DMS53 treated with DMSO at 0.1 percent for 48 hours (cell line): ENCODE measurements around the gene TOP1.

ENCODE experiments used
- DNase-seq: peaks from one replicate; lab custom pipeline; 2025; ENCODE audit not compliant: unreplicated experiment; lab: John Stamatoyannopoulos, UW

The TOP1 gene

DNA sequence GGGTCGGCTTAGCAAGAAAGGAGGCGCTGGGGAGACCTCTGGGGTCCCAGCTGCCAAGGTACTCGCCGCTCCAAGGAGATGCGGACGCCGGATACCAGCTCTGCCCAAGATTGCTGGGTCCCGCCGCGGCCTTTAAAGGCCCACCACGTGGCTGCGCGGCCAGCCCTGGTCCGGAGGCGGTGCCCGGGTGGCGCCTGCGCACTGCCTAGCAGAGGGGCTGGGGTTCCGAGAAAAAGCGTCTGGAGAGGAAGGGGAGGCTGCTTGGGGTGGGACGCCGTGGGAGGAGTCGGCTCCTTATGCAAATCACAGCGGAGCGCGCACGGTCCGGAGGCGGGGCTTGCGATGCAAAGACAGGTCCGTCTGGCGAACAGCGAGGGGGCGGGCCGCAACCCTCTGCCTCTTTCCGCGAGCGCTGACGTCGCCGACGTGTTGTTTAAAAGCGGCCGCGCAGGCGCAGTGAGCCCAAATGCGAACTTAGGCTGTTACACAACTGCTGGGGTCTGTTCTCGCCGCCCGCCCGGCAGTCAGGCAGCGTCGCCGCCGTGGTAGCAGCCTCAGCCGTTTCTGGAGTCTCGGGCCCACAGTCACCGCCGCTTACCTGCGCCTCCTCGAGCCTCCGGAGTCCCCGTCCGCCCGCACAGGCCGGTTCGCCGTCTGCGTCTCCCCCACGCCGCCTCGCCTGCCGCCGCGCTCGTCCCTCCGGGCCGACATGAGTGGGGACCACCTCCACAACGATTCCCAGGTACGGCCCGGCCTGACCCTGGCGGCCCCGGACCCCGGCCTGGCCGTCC is at the start of gene TOP1:
Gene TOP1, plus strand, starts transcription at position 464 of the 791 bp plus-strand sequence. Its CDS starts 246 bp downstream, at position 710.
- DNase-seq: peak; percentile 96

DNA sequence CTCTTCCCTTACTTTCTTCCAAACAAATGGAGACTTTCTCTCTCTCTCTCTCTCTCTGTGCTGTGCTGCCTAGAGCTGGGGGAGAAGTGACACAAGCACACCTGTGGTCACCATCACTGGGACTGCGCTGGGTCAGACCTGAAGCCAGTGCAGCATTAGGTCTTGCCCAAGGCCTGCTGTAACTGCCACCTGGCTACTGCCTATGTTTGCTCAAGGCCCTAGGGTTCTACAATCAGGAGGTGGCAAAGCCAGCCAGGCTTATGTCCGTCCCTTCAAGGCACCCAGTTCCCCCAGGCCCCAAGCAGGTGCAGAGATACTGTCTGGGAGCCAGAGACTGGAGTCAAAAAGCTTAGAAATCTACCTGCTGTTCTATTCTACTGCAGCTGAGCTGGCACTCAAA is 49.4 kb upstream of the TOP1 start:
- DNase-seq: no peak

- no peak for DNase-seq
Observed at GRCh38 chr20:40980106-40980827, 48.4 kb upstream of the TOP1 start.

- no peak for DNase-seq
Observed at GRCh38 chr20:40980828-40981310, 47.8 kb upstream of the TOP1 start.

GRCh38 chr20:40982415-40983145 is 46.0 kb upstream of the TOP1 start:
- no peak for DNase-seq

DNA sequence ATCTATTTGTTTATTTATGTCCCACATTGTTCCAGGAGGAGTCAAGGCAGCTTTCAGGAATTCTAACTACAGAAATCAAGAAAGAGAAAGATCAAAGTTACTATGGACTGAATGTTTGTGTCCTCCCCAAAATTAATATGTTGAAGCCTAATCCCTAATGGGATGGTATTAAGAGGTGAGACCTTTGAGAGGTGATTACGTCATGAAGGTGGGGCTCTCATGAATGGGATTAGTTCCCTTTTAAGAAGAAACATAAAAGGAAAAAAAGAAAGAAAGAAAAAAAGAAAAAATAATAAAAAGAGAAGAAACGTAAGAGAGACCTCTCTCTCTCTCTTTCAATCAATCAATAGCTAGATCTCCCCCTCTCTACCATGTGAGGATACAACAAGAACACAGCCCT is 44.7 kb upstream of the TOP1 start:
- no peak for DNase-seq

GRCh38 chr20:40984496-40984895 is 44.1 kb upstream of the TOP1 start:
- DNase-seq: no peak

GRCh38 chr20:40986774-40987173 is 41.8 kb upstream of the TOP1 start:
- no peak for DNase-seq

DNA sequence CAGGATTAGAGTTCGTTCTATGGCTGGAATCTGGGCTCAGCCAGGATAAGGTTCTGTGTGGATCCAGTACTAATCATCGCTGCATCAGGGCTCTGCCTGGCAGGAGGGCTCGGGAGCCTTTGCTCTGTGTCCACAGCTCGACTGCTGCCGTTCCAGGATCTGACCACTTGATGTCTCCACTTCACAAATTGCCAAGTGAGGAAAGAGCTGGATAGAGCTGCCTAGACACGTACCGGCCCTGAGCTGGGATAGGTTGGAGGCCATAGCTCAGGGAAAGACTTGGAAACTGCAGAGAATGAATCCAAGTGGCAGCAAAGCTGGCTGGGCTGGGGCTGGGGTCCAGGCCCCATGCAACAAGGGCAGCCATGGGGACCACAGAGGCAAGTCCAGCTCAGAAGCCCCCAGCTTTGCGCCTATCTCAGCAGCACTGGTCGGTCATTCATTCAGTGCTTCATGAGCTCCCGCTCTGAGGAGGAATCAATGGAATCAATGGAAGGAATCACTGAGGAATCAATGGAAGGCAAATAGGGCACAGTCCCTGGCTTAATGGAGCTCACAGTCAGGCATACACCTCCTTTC is 38.0 kb upstream of the TOP1 start:
- DNase-seq: peak; percentile 85

DNA sequence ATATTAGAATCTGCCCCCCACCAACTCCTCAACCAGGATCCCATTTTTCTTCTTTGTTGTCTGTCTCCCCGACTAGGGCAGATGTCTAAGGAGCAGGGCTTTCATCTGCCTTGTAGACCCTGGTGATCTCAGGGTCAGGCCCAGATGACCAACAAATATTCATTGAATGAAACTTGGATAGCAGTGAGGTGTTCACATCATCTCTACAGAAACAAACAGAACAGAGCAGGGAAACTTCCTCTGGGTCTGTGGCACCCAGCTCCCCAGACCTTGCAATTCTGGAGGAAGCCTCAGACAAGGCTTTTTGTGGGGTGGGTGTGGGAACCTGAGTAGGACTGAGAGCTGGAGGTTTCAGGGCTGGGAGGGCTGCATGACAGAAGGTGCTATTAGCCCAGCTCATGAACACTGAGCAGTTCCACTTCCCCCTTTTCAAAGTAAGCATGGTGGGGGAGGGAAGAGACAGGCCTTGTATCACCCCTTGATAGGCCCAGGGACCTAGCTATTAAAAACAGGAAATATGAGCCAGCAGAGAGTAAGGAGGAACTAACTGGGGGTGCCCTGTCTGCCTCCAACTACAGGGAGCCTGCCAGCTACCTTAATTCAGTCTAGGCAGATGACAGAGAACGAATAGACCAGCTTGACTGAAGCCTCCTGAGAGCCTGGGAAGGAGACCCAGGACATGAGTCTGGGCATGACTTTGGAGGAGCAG is 37.3 kb upstream of the TOP1 start:
- no peak for DNase-seq

DNA sequence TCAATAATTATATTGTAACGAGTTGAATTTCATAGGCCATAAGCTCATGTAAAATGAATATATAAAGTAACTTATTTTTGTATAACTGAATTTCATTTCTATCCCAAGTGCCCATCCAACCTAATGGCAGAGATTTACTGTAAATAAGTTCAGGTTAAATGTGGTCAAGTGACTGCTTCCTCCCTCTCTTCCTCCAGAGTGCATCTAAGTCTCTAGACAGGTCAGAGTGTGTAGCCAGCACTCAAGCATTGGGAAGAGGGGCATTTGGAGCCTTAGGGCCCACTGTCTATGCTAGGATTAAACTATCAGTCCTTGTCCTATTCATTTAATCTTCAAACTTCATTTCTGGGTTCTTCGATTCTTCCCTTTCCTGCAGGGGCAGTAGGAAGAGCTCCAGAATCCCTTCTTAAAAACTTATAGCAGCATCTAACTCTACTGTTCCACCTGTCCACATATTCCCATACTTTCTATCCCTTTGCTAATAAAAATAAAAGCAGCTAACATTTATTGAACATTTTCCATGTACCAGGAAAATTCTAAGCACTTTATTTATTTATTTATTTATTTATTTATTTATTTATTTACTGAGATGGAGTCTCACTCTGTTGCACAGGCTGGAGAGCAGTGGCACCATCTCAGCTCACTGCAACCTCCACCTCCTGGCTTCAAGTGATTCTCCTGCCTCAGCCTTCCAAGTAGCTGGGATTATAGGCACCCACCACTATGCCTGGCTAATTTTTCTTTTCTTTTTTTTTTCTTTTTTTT is 36.1 kb upstream of the TOP1 start:
- no peak for DNase-seq

GRCh38 chr20:40993794-40994540 is 34.7 kb upstream of the TOP1 start:
- no peak for DNase-seq

- no peak for DNase-seq
Observed at GRCh38 chr20:40996326-40996725, 32.3 kb upstream of the TOP1 start.

- no peak for DNase-seq
Observed at GRCh38 chr20:40997116-40997515, 31.5 kb upstream of the TOP1 start.

- DNase-seq: no peak
Observed at GRCh38 chr20:40999841-41000240, 28.8 kb upstream of the TOP1 start.

- DNase-seq: no peak
Observed at GRCh38 chr20:41000628-41001027, 28.0 kb upstream of the TOP1 start.

DNA sequence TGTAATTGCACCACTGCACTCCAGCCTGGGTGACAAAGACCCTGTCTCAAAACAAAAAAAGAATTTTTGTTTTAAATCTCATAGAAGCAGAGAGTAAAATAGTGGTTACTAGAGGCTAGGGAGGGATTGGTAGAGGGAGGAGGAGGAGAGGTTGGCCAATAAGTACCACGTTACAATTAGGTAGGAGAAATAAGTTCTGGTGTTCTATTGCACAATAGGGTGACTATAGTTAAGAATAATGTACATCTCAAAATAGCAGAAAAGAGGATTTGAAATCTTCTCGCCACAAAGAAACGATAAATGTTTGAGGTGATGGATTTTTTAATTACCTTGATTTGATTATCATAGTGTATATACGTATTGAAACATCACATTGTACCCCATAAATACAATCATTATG is 27.1 kb upstream of the TOP1 start:
- no peak for DNase-seq

DNA sequence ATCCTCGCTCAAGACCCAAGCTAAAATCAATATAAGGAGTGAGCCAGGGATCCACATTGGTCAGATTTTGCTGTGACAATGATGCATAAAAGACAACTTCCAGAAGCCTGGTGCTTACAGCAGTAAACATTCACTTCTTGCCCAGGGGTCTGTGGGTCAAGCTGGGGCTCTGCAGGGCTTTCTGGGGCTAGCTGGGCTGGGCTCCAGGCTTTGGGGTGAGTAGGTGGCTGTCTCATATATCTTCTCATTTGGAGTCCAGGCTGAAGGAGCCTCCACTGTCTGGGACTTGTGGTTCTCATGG is 25.8 kb upstream of the TOP1 start:
- DNase-seq: no peak

DNA sequence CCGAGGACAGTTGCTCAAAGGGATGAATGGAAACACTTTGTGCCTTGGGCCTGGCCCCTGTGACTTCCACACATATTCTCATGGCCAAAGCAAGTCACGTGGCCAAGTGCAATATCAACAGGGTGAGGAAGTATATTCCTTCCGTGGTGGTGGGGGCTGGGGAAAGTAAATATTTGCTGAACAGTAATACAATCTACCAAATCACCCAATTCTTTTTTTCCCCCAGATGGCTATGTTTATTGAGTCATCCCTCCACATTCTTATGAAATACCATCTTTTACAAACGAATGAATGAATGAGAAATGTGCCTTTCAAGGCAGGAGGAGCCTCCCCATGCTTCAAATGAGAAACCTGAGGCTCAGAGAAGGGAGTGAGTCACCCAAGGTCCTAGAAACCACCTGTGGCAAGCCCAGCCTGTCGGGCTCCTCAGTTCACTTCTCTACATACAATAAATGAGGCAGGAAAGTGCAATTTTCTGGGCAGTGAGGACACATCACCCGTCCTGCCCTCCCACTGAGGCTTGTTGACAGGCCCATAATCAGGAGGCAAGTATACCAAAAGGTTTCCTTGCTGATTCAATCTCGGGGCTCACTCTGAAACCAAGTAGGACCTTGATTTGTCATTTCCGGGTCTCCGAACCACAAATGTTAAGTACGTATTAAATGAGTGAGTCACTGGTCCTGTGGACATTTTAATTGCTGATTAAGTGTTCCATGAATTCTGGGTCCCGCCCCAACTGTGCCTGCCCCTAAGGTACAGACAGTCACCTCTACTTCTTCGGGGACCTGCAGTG is 25.3 kb upstream of the TOP1 start:
- peak; percentile 97 for DNase-seq
